K562 (cell line): Measurements from ENCODE around the gene ZNF609. TPM values are rescaled to one million over a fixed set of nuclear protein-coding genes. Genes with fewer than 3 reads are reported as not detected.

ENCODE experiments used
- BCOR ChIP-seq: fragments of 450-650 bp; IDR thresholded peaks from 2 replicates; pipeline ENCODE4 v1.6.1; 2016
- CBFA2T2 ChIP-seq: fragments of 450-650 bp; conservative IDR thresholded peaks from 2 replicates; pipeline ENCODE4 v1.6.1; 2017; ENCODE audit warnings: mild to moderate bottlenecking
- CBFA2T3 ChIP-seq: fragments of 450-650 bp; IDR thresholded peaks from 2 replicates; pipeline ENCODE4 v1.6.1; 2017
- CHD4 ChIP-seq: fragments of 200-600 bp; sonication (generic); IDR thresholded peaks from 3 replicates; pipeline ENCODE4 v1.6.1; 2012; ENCODE audit warnings: low read depth, mild to moderate bottlenecking, mixed read lengths, low read length, inconsistent platforms; ENCODE audit not compliant: insufficient read depth, insufficient replicate concordance, poor library complexity, severe bottlenecking
- CREBBP ChIP-seq: IDR thresholded peaks from one replicate; pipeline ENCODE4 v1.6.1; 2012; ENCODE audit warnings: low read depth, mild to moderate bottlenecking, control low read depth, inconsistent platforms, low read length
- CREM ChIP-seq: IDR thresholded peaks from 2 replicates; pipeline ENCODE4 v1.6.1; 2014; ENCODE audit warnings: antibody characterized with exemption, low read depth
- DPF2 ChIP-seq: fragments of 450-650 bp; IDR thresholded peaks from 2 replicates; pipeline ENCODE4 v1.6.1; 2016
- FOXA3 ChIP-seq, 2 experiments: fragments of 450-650 bp in 1 of 2; sonication (generic) in 1 of 2; formaldehyde crosslinking; IDR thresholded peaks in 1 of 2; conservative IDR thresholded peaks in 1 of 2; 2 replicates each; pipeline versions ENCODE4 v1.4.0 to v1.8.0; 2020 to 2022; ENCODE audit warnings: mild to moderate bottlenecking in 2 of 2, missing genetic modification reagents in 1 of 2
- HNRNPK ChIP-seq: fragments of 200-400 bp; formaldehyde crosslinking; IDR thresholded peaks from one replicate; pipeline ENCODE4 v1.6.1; 2018; ENCODE audit warnings: mild to moderate bottlenecking, low read depth, low read length; ENCODE audit not compliant: poor library complexity, severe bottlenecking
- HNRNPLL ChIP-seq: fragments of 200-400 bp; formaldehyde crosslinking; IDR thresholded peaks from 2 replicates; pipeline ENCODE4 v1.6.1; 2017; ENCODE audit warnings: low read length, low read depth, mild to moderate bottlenecking; ENCODE audit not compliant: poor library complexity, severe bottlenecking
- IFI16 ChIP-seq: fragments of 250-450 bp; sonication (Bioruptor Pico); IDR thresholded peaks from 2 replicates; pipeline ENCODE4 v2.1.2; 2022; ENCODE audit warnings: mild to moderate bottlenecking, inconsistent platforms
- LARP7 ChIP-seq: fragments of 450-650 bp; IDR thresholded peaks from 2 replicates; pipeline ENCODE4 v1.6.1; 2016
- MAZ ChIP-seq, 2 experiments: fragments of 450-650 bp in 1 of 2; sonication (generic) in 1 of 2; formaldehyde crosslinking; IDR thresholded peaks in 1 of 2; conservative IDR thresholded peaks in 1 of 2; 2 replicates each; pipeline versions ENCODE4 v1.4.0 to v1.5.0; 2020; ENCODE audit warnings: mild to moderate bottlenecking in 1 of 2, missing genetic modification reagents in 1 of 2
- MCM2 ChIP-seq: fragments of 450-650 bp; IDR thresholded peaks from 2 replicates; pipeline ENCODE4 v1.6.1; 2017; ENCODE audit warnings: low read depth, mild to moderate bottlenecking
- NFE2 ChIP-seq: IDR thresholded peaks from 2 replicates; pipeline ENCODE4 v1.6.1; 2014; ENCODE audit warnings: antibody characterized with exemption, low read depth
- NFIX ChIP-seq: fragments of 250-450 bp; sonication (Bioruptor Pico); IDR thresholded peaks from 2 replicates; pipeline ENCODE4 v1.4.0; 2020; ENCODE audit warnings: low read depth, mild to moderate bottlenecking, moderate library complexity
- NR4A1 ChIP-seq, 2 experiments: fragments of 250-450 bp in 1 of 2; fragments of 450-650 bp in 1 of 2; sonication (Bioruptor Pico) in 1 of 2; IDR thresholded peaks; 2 replicates each; pipeline versions ENCODE4 v1.4.0 to v1.6.1; 2016 to 2020; ENCODE audit warnings: mild to moderate bottlenecking in 2 of 2, missing compliant biosample characterization in 1 of 2, missing genetic modification characterization in 1 of 2, moderate library complexity in 1 of 2
- RBM15 ChIP-seq: fragments of 200-400 bp; formaldehyde crosslinking; IDR thresholded peaks from 2 replicates; pipeline ENCODE4 v1.6.1; 2018; ENCODE audit warnings: mild to moderate bottlenecking, low read length, moderate library complexity; ENCODE audit not compliant: insufficient read depth
- TFAP4 ChIP-seq: sonication (generic); formaldehyde crosslinking; IDR thresholded peaks from 2 replicates; pipeline ENCODE4 v1.8.0; 2022; ENCODE audit warnings: missing genetic modification reagents, mild to moderate bottlenecking, moderate library complexity, borderline replicate concordance
- THAP7 ChIP-seq: fragments of 250-450 bp; sonication (Bioruptor Pico); IDR thresholded peaks from 2 replicates; pipeline ENCODE4 v1.5.0; 2021
- XRCC3 ChIP-seq: fragments of 450-650 bp; IDR thresholded peaks from 2 replicates; pipeline ENCODE4 v1.6.1; 2017; ENCODE audit warnings: mild to moderate bottlenecking, moderate library complexity
- ZKSCAN3 ChIP-seq: fragments of 250-450 bp; sonication (Bioruptor Pico); IDR thresholded peaks from 2 replicates; pipeline ENCODE4 v1.4.0; 2020
- ZNF263 ChIP-seq: sonication (generic); formaldehyde crosslinking; IDR thresholded peaks from 2 replicates; pipeline ENCODE4 v1.8.0; 2022; ENCODE audit warnings: mild to moderate bottlenecking, missing genetic modification reagents, borderline replicate concordance
- ZNF311 ChIP-seq: fragments of 250-450 bp; sonication (Bioruptor Pico); IDR thresholded peaks from 2 replicates; pipeline ENCODE4 v1.4.0; 2020; ENCODE audit warnings: mild to moderate bottlenecking, moderate library complexity
- ZNF436 ChIP-seq: fragments of 250-450, 450-650 bp; sonication (Bioruptor Pico); formaldehyde crosslinking; IDR thresholded peaks from 2 replicates; pipeline ENCODE4 v1.7.0; 2020; ENCODE audit warnings: mild to moderate bottlenecking
- ZNF551 ChIP-seq: fragments of 250-450 bp; sonication (Bioruptor Pico); IDR thresholded peaks from 2 replicates; pipeline ENCODE4 v1.5.0; 2021; ENCODE audit warnings: mild to moderate bottlenecking, moderate library complexity
- polyA plus RNA-seq, 8 experiments: library from polyadenylated mRNA; depleted of rRNA in 4 of 8; stranded (reverse) in 5 of 8; unstranded in 3 of 8; fragments of >200 nt; fragmentation: Nextera tagmentation in 2 of 8; fragmentation: Illumina TruSeq in 1 of 8; extraction: Ambion mirVana in 2 of 8; extraction: Trizol in 1 of 8; gene quantifications; 2 replicates each; pipeline versions ENCODE4 v1.2.1 to v1.2.3, GENCODE V29; 2011 to 2014; ENCODE audit warnings: inconsistent platforms in 1 of 8, missing spikeins in 1 of 8
- total RNA-seq, 7 experiments: library from RNA; depleted of rRNA in 6 of 7; stranded (reverse); fragments of >200 nt in 6 of 7; fragmentation: Illumina TruSeq in 2 of 7; extraction: Trizol in 2 of 7; gene quantifications; 2 replicates each; pipeline versions ENCODE4 v1.2.1 to v1.2.3, GENCODE V29; 2011 to 2021; ENCODE audit warnings: low replicate concordance in 1 of 7

ZNF609 gene
- total and polyA plus RNA-seq, 9 of the 15 experiments (the other 6 are each of a cell fraction or from before 2014, with no cell fraction given), result 3.0 to 38.7 (median 17.8) TPM

- no peak for TF ChIP-seq ZNF551 (CRISPR knock-in tag)
- TF ChIP-seq CBFA2T3, result peak; percentile 32; the same call in 1 of the 2 replicates
- TF ChIP-seq CBFA2T2, result no peak
- TF ChIP-seq HNRNPLL, result no peak
- no peak for TF ChIP-seq ZNF311 (CRISPR knock-in tag)
- TF ChIP-seq CHD4, result no peak
- TF ChIP-seq NR4A1 (CRISPR knock-in tag; IDR thresholded peaks at IDR 0.05), result no peak
- no peak for TF ChIP-seq NR4A1 (tag; IDR thresholded peaks at IDR 0.05)
- TF ChIP-seq NFIX (CRISPR knock-in tag), result no peak
- TF ChIP-seq BCOR, result no peak
- TF ChIP-seq MAZ (CRISPR knock-in tag; conservative IDR thresholded peaks at IDR 0.05 in 1 of 2, IDR thresholded peaks at IDR 0.05 in 1 of 2), result 0 out of 4 replicates have a peak, but pooled peaks of 1 of the 2 experiments have one; percentile 19
- TF ChIP-seq MCM2, result no peak
- TF ChIP-seq LARP7, result no peak
- no peak for TF ChIP-seq ZNF436
- peak; percentile 79 for TF ChIP-seq DPF2
- no peak for TF ChIP-seq ZKSCAN3
- no peak for TF ChIP-seq THAP7
- TF ChIP-seq NFE2, result peak; percentile 72
- TF ChIP-seq RBM15, result no peak
- no peak for TF ChIP-seq FOXA3 (CRISPR knock-in tag; conservative IDR thresholded peaks at IDR 0.05 in 1 of 2, IDR thresholded peaks at IDR 0.05 in 1 of 2)
- no peak for TF ChIP-seq CREBBP
- TF ChIP-seq IFI16 (CRISPR knock-in tag), result no peak
- no peak for TF ChIP-seq HNRNPK
- TF ChIP-seq XRCC3, result no peak
- no peak for TF ChIP-seq CREM
- TF ChIP-seq ZNF263 (CRISPR knock-in tag), result no peak
- TF ChIP-seq TFAP4 (CRISPR knock-in tag), result no peak
Measured at GRCh38 chr15:64443747-64444621, 16.4 kb upstream of the ZNF609 start (continued).
